ENCODE measurements around the gene GABBR2. TPM values are rescaled to one million over a fixed set of nuclear protein-coding genes. Genes with fewer than 3 reads are reported as not detected.

GABBR2 gene
- total and polyA plus RNA-seq, 2 donors (not counting 1 experiment from before 2014, with no cell fraction given) = 0.03 TPM; not detected in 1

DNA sequence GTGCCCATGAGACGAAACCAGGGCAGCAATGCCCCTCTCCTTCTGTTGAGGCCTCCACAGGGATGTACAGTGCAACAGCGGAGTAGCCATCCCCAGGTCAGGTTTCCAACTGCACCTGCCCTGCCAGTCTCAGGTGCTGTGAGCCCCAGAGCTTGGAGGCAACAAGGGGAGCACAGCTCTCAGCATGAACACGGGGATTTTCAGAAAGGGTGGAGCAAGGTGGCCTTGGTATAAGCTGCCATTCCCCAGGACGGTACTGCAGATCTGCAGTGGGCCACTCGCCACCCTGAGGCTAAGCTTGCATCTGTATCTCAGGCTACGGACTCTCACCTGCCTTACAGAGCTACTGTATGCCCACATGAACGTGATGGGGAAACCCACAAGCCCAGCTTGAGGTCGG lies 103.6 kb downstream of the GABBR2 start:
- H3K4me2 ChIP-seq (replicated peaks; ENCODE audit: low read depth, low read length, poor library complexity, severe bottlenecking) = no peak overlapping the region
- Mint-ChIP-seq H3K4me1 (no peaks in the 10 kb centered on the region), H3K27me3 (peaks cover 5% of the 10 kb centered on the region), H3K4me3 (no peak overlapping the region), H3K9me3 (ENCODE audit: insufficient read depth) (no peaks in the 10 kb centered on the region), H3K27ac (no peak overlapping the region)
- H3K9me3 ChIP-seq (ENCODE audit: control extremely low read depth in 1 of 3, control insufficient read depth in 2 of 3, insufficient read depth in 1 of 3, low read length in 2 of 3) = peaks cover 0 to 6% (median 0%) of the 10 kb centered on the region in 3 donors
- no peak overlapping the region for H3K9ac ChIP-seq (ENCODE audit: low read length)
- no peaks in the 10 kb centered on the region for H4K20me1 ChIP-seq (ENCODE audit: control insufficient read depth, insufficient read depth, low read length, poor library complexity, severe bottlenecking)
- CTCF ChIA-PET = no interaction called here
- ATAC-seq (ENCODE audit: low read depth) (no peak), DNase-seq (no peak)
- no peaks in the 10 kb centered on the region for H3K36me3 ChIP-seq (replicated peaks in 1 of 2; ENCODE audit: control extremely low read depth in 1 of 2, control insufficient read depth in 1 of 2, extremely low read depth in 1 of 2, insufficient read depth in 2 of 2, low read length in 1 of 2)
- TF ChIP-seq CTCF (IDR thresholded peaks at IDR 0.05) (no peak), EZH2 (IDR thresholded peaks at IDR 0.05; ENCODE audit: borderline replicate concordance, insufficient read depth, low read depth, low read length, poor library complexity, severe bottlenecking) (no peak)
- H3K27ac ChIP-seq (ENCODE audit: low read length in 2 of 2) = no peak overlapping the region
- H3K4me3 ChIP-seq (ENCODE audit: control extremely low read depth in 1 of 5, extremely low read depth in 1 of 5, insufficient read depth in 1 of 5, low read depth in 2 of 5, low read length in 4 of 5) = no peak overlapping the region
- H3K27me3 ChIP-seq (replicated peaks in 1 of 4; ENCODE audit: control extremely low read depth in 1 of 4, control insufficient read depth in 3 of 4, insufficient read depth in 4 of 4, low read length in 3 of 4) = no peaks in the 10 kb centered on the region
- POLR2A ChIA-PET = no interaction called here
- intact Hi-C loops (cut with micrococcal nuclease) = no loop called here
- H3K4me1 ChIP-seq (ENCODE audit: control insufficient read depth in 2 of 2, insufficient read depth in 2 of 2, low read length in 2 of 2) = no peaks in the 10 kb centered on the region
- no peaks in the 10 kb centered on the region for H3K79me2 ChIP-seq (ENCODE audit: control insufficient read depth, insufficient read depth, low read length)
- 62% methylated on average over 8 of the region's 8 CpGs for WGBS (ENCODE audit: insufficient coverage)
- H2AFZ ChIP-seq (ENCODE audit: insufficient read depth, low read depth, low read length, poor library complexity, severe bottlenecking) = no peak overlapping the region

DNA sequence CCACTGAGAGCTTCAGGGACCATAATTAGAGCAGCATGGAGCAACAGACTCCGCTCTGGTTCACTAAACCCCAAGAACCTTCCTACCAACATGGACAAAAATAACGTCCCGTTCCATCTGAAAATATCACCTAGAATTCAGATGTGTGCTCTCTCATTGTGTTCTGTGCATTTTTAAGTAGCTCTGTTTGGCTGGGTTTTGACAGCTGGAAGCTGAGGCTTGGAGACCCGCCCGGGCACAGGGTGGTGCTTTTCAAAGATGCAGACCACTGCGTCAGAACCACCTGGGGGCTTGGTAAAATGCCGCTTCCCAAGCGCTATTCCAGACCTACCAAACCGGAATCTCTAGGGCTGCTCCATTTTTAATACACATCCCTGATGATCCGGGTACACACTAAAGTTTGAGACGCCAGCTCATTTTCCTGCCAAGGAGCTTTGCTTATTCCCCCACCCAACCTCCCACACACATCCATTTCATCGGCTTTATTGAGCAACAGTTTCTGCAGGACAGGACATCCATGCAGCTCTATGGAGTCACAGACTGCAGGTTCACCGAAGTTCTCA lies 104.8 kb downstream of the GABBR2 start:
- Histone ChIP-seq H3K4me1 (ENCODE audit: control insufficient read depth in 2 of 2, insufficient read depth in 2 of 2, low read length in 2 of 2) (no peaks in the 10 kb centered on the region), H2AFZ (ENCODE audit: insufficient read depth, low read depth, low read length, poor library complexity, severe bottlenecking) (no peak overlapping the region), H3K79me2 (ENCODE audit: control insufficient read depth, insufficient read depth, low read length) (no peaks in the 10 kb centered on the region), H3K4me3 (ENCODE audit: control extremely low read depth in 1 of 5, extremely low read depth in 1 of 5, insufficient read depth in 1 of 5, low read depth in 2 of 5, low read length in 4 of 5) (no peak overlapping the region), H4K20me1 (ENCODE audit: control insufficient read depth, insufficient read depth, low read length, poor library complexity, severe bottlenecking) (no peaks in the 10 kb centered on the region), H3K27ac (ENCODE audit: low read length in 2 of 2) (no peak overlapping the region), H3K36me3 (replicated peaks in 1 of 2; ENCODE audit: control extremely low read depth in 1 of 2, control insufficient read depth in 1 of 2, extremely low read depth in 1 of 2, insufficient read depth in 2 of 2, low read length in 1 of 2) (no peaks in the 10 kb centered on the region), H3K9ac (ENCODE audit: low read length) (no peak overlapping the region), H3K9me3 (ENCODE audit: control extremely low read depth in 1 of 3, control insufficient read depth in 2 of 3, insufficient read depth in 1 of 3, low read length in 2 of 3) (peaks cover 0 to 6% (median 0%) of the 10 kb centered on the region in 3 donors), H3K27me3 (replicated peaks in 1 of 4; ENCODE audit: control extremely low read depth in 1 of 4, control insufficient read depth in 3 of 4, insufficient read depth in 4 of 4, low read length in 3 of 4) (no peaks in the 10 kb centered on the region), H3K4me2 (replicated peaks; ENCODE audit: low read depth, low read length, poor library complexity, severe bottlenecking) (no peak overlapping the region)
- ATAC-seq (ENCODE audit: low read depth) (no peak), DNase-seq (no peak)
- intact Hi-C loops (cut with micrococcal nuclease) = no loop called here
- H3K27me3 Mint-ChIP-seq = peaks cover under 1% of the 10 kb centered on the region
- H3K4me1 Mint-ChIP-seq = no peaks in the 10 kb centered on the region
- no peak overlapping the region for H3K27ac Mint-ChIP-seq
- ChIA-PET POLR2A (no interaction called here), CTCF (no interaction called here)
- no peak overlapping the region for H3K4me3 Mint-ChIP-seq
- H3K9me3 Mint-ChIP-seq (ENCODE audit: insufficient read depth) = no peaks in the 10 kb centered on the region
- TF ChIP-seq EZH2 (IDR thresholded peaks at IDR 0.05; ENCODE audit: borderline replicate concordance, insufficient read depth, low read depth, low read length, poor library complexity, severe bottlenecking) (no peak), CTCF (IDR thresholded peaks at IDR 0.05) (no peak)
- WGBS (ENCODE audit: insufficient coverage) = 95% methylated on average over 10 of the region's 13 CpGs

All from B cell (primary cell).